B cell (primary cell): ENCODE results near the gene NEDD4. TPM values are rescaled to one million over a fixed set of nuclear protein-coding genes. Genes with fewer than 3 reads are reported as not detected.

Experiments used
- ATAC-seq: fragments of 200-7000 bp; cut with Tn5 transposase; one replicate; pipeline ENCODE4 v1.10.0; 2021; ENCODE audit warnings: low read depth, mild to moderate bottlenecking, moderate number of reproducible peaks, moderate library complexity
- CTCF ChIA-PET: fragments of 350-600 bp; sonication (Branson Sonifier 250); formaldehyde crosslinking; loops from one replicate; lab custom pipeline; 2021; ENCODE audit warnings: antibody characterized with exemption, inconsistent platforms; lab: Charles Lee
- POLR2A ChIA-PET: fragments of 350-600 bp; sonication (Branson Sonifier 250); formaldehyde crosslinking; loops from one replicate; lab custom pipeline; 2021; ENCODE audit warnings: antibody characterized with exemption; lab: Charles Lee
- DNase-seq: peaks from one replicate; pipeline ENCODE4 v3.0.0; 2013
- H2AFZ ChIP-seq: 2 replicates; pipeline ENCODE4 v1.6.1; 2012; ENCODE audit warnings: mild to moderate bottlenecking, low read depth, low read length; ENCODE audit not compliant: insufficient read depth, poor library complexity, severe bottlenecking
- H3K27ac ChIP-seq, 2 donors: 1 replicate in 1 of 2; 2 replicates in 1 of 2; pipeline ENCODE4 v1.5.1; 2012 to 2013; ENCODE audit warnings: low read length in 2 of 2, mild to moderate bottlenecking in 2 of 2, moderate library complexity in 1 of 2
- H3K27me3 ChIP-seq, 4 experiments: fragments of 200-600 bp in 1 of 4; sonication (generic) in 1 of 4; replicated peaks in 1 of 4; 1 replicate in 2 of 4; 2 replicates in 2 of 4; pipeline versions ENCODE4 v1.6.1 to v1.7.0; 2013 to 2016; ENCODE audit warnings: low read length in 3 of 4, mild to moderate bottlenecking in 2 of 4, mixed read lengths in 1 of 4, moderate library complexity in 1 of 4; ENCODE audit not compliant: insufficient read depth in 4 of 4, control insufficient read depth in 3 of 4; ENCODE audit errors: control extremely low read depth in 1 of 4
- H3K36me3 ChIP-seq, 2 experiments: replicated peaks in 1 of 2; 1 replicate in 1 of 2; 2 replicates in 1 of 2; pipeline versions ENCODE4 v1.6.1 to v1.7.1; 2013; ENCODE audit warnings: low read length in 1 of 2; ENCODE audit not compliant: insufficient read depth in 2 of 2, control insufficient read depth in 1 of 2; ENCODE audit errors: control extremely low read depth in 1 of 2, extremely low read depth in 1 of 2
- H3K4me1 ChIP-seq, 2 donors: fragments of 200-600 bp in 1 of 2; sonication (generic) in 1 of 2; 1 replicate in 1 of 2; 2 replicates in 1 of 2; pipeline versions ENCODE4 v1.5.1 to v1.6.1; 2013 to 2017; ENCODE audit warnings: low read length in 2 of 2; ENCODE audit not compliant: control insufficient read depth in 2 of 2, insufficient read depth in 2 of 2
- H3K4me2 ChIP-seq: replicated peaks from 2 replicates; pipeline ENCODE3; 2012; ENCODE audit warnings: mild to moderate bottlenecking, low read depth, low read length; ENCODE audit not compliant: poor library complexity, severe bottlenecking
- H3K4me3 ChIP-seq, 5 experiments: fragments of 200-600 bp in 1 of 5; sonication (generic) in 1 of 5; 1 replicate in 3 of 5; 2 replicates in 2 of 5; pipeline versions ENCODE4 v1.5.1 to v1.7.0; 2011 to 2016; ENCODE audit warnings: low read length in 4 of 5, mild to moderate bottlenecking in 4 of 5, low read depth in 2 of 5, control low read depth in 1 of 5, moderate library complexity in 1 of 5; ENCODE audit not compliant: insufficient read depth in 1 of 5; ENCODE audit errors: control extremely low read depth in 1 of 5, extremely low read depth in 1 of 5
- H3K79me2 ChIP-seq: fragments of 200-600 bp; sonication (generic); one replicate; pipeline ENCODE4 v1.6.0; 2016; ENCODE audit warnings: low read length; ENCODE audit not compliant: control insufficient read depth, insufficient read depth
- H3K9ac ChIP-seq: fragments of 200-600 bp; sonication (generic); 2 replicates; pipeline ENCODE4 v1.6.1; 2017; ENCODE audit warnings: mild to moderate bottlenecking, low read length, moderate library complexity
- H3K9me3 ChIP-seq, 3 donors: one replicate each; pipeline versions ENCODE4 v1.6.1 to v1.7.1; 2013; ENCODE audit warnings: low read length in 2 of 3; ENCODE audit not compliant: control insufficient read depth in 2 of 3, insufficient read depth in 1 of 3; ENCODE audit errors: control extremely low read depth in 1 of 3
- H4K20me1 ChIP-seq: 2 replicates; pipeline ENCODE4 v1.6.0; 2012; ENCODE audit warnings: mild to moderate bottlenecking, low read length; ENCODE audit not compliant: insufficient read depth, control insufficient read depth, poor library complexity, severe bottlenecking
- H3K27ac Mint-ChIP-seq: one replicate; pipeline ENCODE4 v1.8.0; 2021; ENCODE audit warnings: mixed read lengths
- H3K27me3 Mint-ChIP-seq: one replicate; pipeline ENCODE4 v1.8.0; 2021; ENCODE audit warnings: mixed read lengths
- H3K4me1 Mint-ChIP-seq: one replicate; pipeline ENCODE4 v1.8.0; 2021; ENCODE audit warnings: mixed read lengths
- H3K4me3 Mint-ChIP-seq: one replicate; pipeline ENCODE4 v1.8.0; 2021; ENCODE audit warnings: mixed read lengths
- H3K9me3 Mint-ChIP-seq: one replicate; pipeline ENCODE4 v1.8.0; 2022; ENCODE audit warnings: mixed read lengths; ENCODE audit not compliant: insufficient read depth
- CTCF ChIP-seq: fragments of 200-600 bp; IDR thresholded peaks from one replicate; pipeline ENCODE4 v1.8.0; 2022; ENCODE audit warnings: antibody characterized with exemption, mild to moderate bottlenecking
- EZH2 ChIP-seq: IDR thresholded peaks from 2 replicates; pipeline ENCODE4 v1.6.1; 2012; ENCODE audit warnings: borderline replicate concordance, low read depth, mild to moderate bottlenecking, moderate library complexity, low read length; ENCODE audit not compliant: insufficient read depth, poor library complexity, severe bottlenecking
- whole genome bisulfite sequencing: methylation state at CpG from one replicate; pipeline ENCODE4 v1.1.5; 2013; ENCODE audit warnings: missing lambda C conversion rate; ENCODE audit not compliant: insufficient coverage; 5-methylcytosine and 5-hydroxymethylcytosine counted together
- intact Hi-C: fragments of 100-400 bp; cut with micrococcal nuclease; formaldehyde crosslinking; loops from one replicate; pipeline ENCODE4 v1.10.0; 2022
- polyA plus RNA-seq: library from polyadenylated mRNA; depleted of rRNA; stranded (reverse); fragments of >200 nt; gene quantifications from 2 replicates; pipeline ENCODE4 v1.2.3, GENCODE V29; 2012
- total RNA-seq, 2 donors: library from RNA; stranded (reverse); fragments of 120-200 nt in 1 of 2; gene quantifications; 1 replicate in 1 of 2; 2 replicates in 1 of 2; pipeline versions ENCODE4 v1.2.3 to v1.2.4, GENCODE V29; 2013 to 2022

The NEDD4 gene
- total and polyA plus RNA-seq, 2 donors (not counting 1 experiment from before 2014, with no cell fraction given) = 0.03 to 2.3 TPM

GRCh38 chr15:55968923-55969322, 24.5 kb downstream of the NEDD4 start:
- no peak overlapping the region for H2AFZ ChIP-seq
- no peak overlapping the region for H3K9ac ChIP-seq
- ATAC-seq = no peak
- TF ChIP-seq CTCF (no peak), EZH2 (no peak)
- no CpG with 5 or more reads among the region's 4 CpGs for WGBS
- CTCF ChIA-PET = no interaction called here
- no peak overlapping the region for H3K4me2 ChIP-seq
- H3K9me3 Mint-ChIP-seq = no peaks in the 10 kb centered on the region
- POLR2A ChIA-PET = no interaction called here
- no peaks in the 10 kb centered on the region for H3K4me1 Mint-ChIP-seq
- H3K9me3 ChIP-seq = no peaks in the 10 kb centered on the region
- H3K27me3 Mint-ChIP-seq = peaks cover 12% of the 10 kb centered on the region
- no peak overlapping the region for H3K27ac Mint-ChIP-seq
- no peak for DNase-seq
- no peaks in the 10 kb centered on the region for H3K4me1 ChIP-seq
- no peaks in the 10 kb centered on the region for H3K36me3 ChIP-seq
- H3K27ac ChIP-seq = no peak overlapping the region
- H3K79me2 ChIP-seq = no peaks in the 10 kb centered on the region
- H3K4me3 ChIP-seq = no peak overlapping the region
- H3K27me3 ChIP-seq = peaks cover 0 to 3% (median 0%) of the 10 kb centered on the region in 4 experiments
- intact Hi-C loops = no loop called here
- H3K4me3 Mint-ChIP-seq = no peak overlapping the region
- no peaks in the 10 kb centered on the region for H4K20me1 ChIP-seq

GRCh38 chr15:55965091-55965490, 28.3 kb downstream of the NEDD4 start:
- no peaks in the 10 kb centered on the region for H3K79me2 ChIP-seq
- H2AFZ ChIP-seq = no peak overlapping the region
- 89% methylated on average over 3 of the region's 3 CpGs for WGBS
- DNase-seq (no peak), ATAC-seq (no peak)
- Mint-ChIP-seq H3K4me1 (no peaks in the 10 kb centered on the region), H3K27ac (no peak overlapping the region), H3K9me3 (no peaks in the 10 kb centered on the region), H3K4me3 (no peak overlapping the region), H3K27me3 (peaks cover 5% of the 10 kb centered on the region)
- H3K27me3 ChIP-seq = peaks cover 0 to 3% (median 0%) of the 10 kb centered on the region in 4 experiments
- H4K20me1 ChIP-seq = no peaks in the 10 kb centered on the region
- no peak overlapping the region for H3K4me3 ChIP-seq
- no peak overlapping the region for H3K9ac ChIP-seq
- no peaks in the 10 kb centered on the region for H3K4me1 ChIP-seq
- H3K4me2 ChIP-seq = no peak overlapping the region
- no peak overlapping the region for H3K27ac ChIP-seq
- TF ChIP-seq EZH2 = no peak
- TF ChIP-seq CTCF = no peak
- POLR2A ChIA-PET = no interaction called here
- intact Hi-C loops = no loop called here
- H3K36me3 ChIP-seq = no peaks in the 10 kb centered on the region
- H3K9me3 ChIP-seq = no peaks in the 10 kb centered on the region
- CTCF ChIA-PET = no interaction called here
